A673 (cell line): ENCODE measurements around the gene IL1R1. TPM values are rescaled to one million over a fixed set of nuclear protein-coding genes. Genes with fewer than 3 reads are reported as not detected.

ENCODE experiments used
- BruUV-seq: library from RNA; stranded (reverse); fragments of 400-500 nt; replicated peaks from 2 replicates; lab custom pipeline; 2021; lab: Mats Ljungman, UMichigan
- CTCF ChIA-PET: fragments of 300-600 bp; sonication (Branson Sonifier 250); formaldehyde crosslinking; loops from one replicate; lab custom pipeline; 2022; ENCODE audit warnings: antibody characterized with exemption; lab: Charles Lee
- POLR2A ChIA-PET: fragments of 300-600 bp; sonication (Branson Sonifier 250); formaldehyde crosslinking; loops from one replicate; lab custom pipeline; 2022; ENCODE audit warnings: antibody characterized with exemption; ENCODE audit not compliant: low non-redundant PET; lab: Charles Lee
- DNase-seq: peaks from one replicate; pipeline ENCODE4 v3.0.0-alpha.2; 2015; ENCODE audit warnings: low spot score
- H3K27ac ChIP-seq: fragments of 200-600 bp; sonication (generic); 2 replicates; pipeline ENCODE4 v1.5.1; 2016; ENCODE audit warnings: mixed run types, low read depth, mild to moderate bottlenecking, mixed read lengths, antibody characterized with exemption, low read length; ENCODE audit not compliant: poor library complexity, severe bottlenecking
- H3K27me3 ChIP-seq: fragments of 200-600 bp; sonication (generic); replicated peaks from 2 replicates; pipeline ENCODE4 v1.6.1; 2017; ENCODE audit warnings: mixed run types, low read depth, mild to moderate bottlenecking, mixed read lengths, antibody characterized with exemption, low read length; ENCODE audit not compliant: insufficient read depth, poor library complexity
- H3K36me3 ChIP-seq: fragments of 200-600 bp; sonication (generic); 2 replicates; pipeline ENCODE4 v1.6.1; 2016; ENCODE audit warnings: mixed run types, mild to moderate bottlenecking, mixed read lengths, antibody characterized with exemption, low read length; ENCODE audit not compliant: insufficient read depth, poor library complexity, severe bottlenecking
- H3K4me1 ChIP-seq: fragments of 200-600 bp; sonication (generic); 2 replicates; pipeline ENCODE4 v1.6.1; 2017; ENCODE audit warnings: mixed run types, mild to moderate bottlenecking, mixed read lengths, antibody characterized with exemption, low read length; ENCODE audit not compliant: insufficient read depth, poor library complexity, severe bottlenecking
- H3K4me3 ChIP-seq: fragments of 200-600 bp; sonication (generic); 2 replicates; pipeline ENCODE4 v1.5.1; 2016; ENCODE audit warnings: low read depth, mixed run types, mild to moderate bottlenecking, mixed read lengths, low read length; ENCODE audit not compliant: poor library complexity, severe bottlenecking
- H3K9me3 ChIP-seq: fragments of 200-600 bp; sonication (generic); 2 replicates; pipeline ENCODE4 v1.6.1; 2016; ENCODE audit warnings: mixed run types, low read depth, mild to moderate bottlenecking, mixed read lengths, antibody characterized with exemption, low read length; ENCODE audit not compliant: poor library complexity, severe bottlenecking
- EZH2 ChIP-seq: fragments of 200-600 bp; sonication (generic); IDR thresholded peaks from 2 replicates; pipeline ENCODE4 v1.6.1; 2017; ENCODE audit warnings: borderline replicate concordance, low read depth, mild to moderate bottlenecking, mixed read lengths, antibody characterized with exemption, low read length; ENCODE audit not compliant: poor library complexity, severe bottlenecking
- intact Hi-C: fragments of 100-400 bp; cut with micrococcal nuclease; formaldehyde crosslinking; loops from one replicate; pipeline ENCODE4 v1.10.0; 2022; ENCODE audit not compliant: unreplicated experiment
- total RNA-seq: library from RNA; stranded (reverse); gene quantifications from 2 replicates; pipeline ENCODE4 v1.2.3, GENCODE V29; 2021
- TF ChIP-seq, protein P1 (sequence below): fragments of 300-800, 200-600 bp; sonication (generic); conservative IDR thresholded peaks from 2 replicates; pipeline ENCODE4 v1.5.1; 2017; ENCODE audit warnings: low read depth, mild to moderate bottlenecking, antibody characterized with exemption, low read length, moderate library complexity, mixed read lengths

IL1R1 gene
- total RNA-seq, 1 experiment from 2014 or later = 0.45 TPM

DNA sequence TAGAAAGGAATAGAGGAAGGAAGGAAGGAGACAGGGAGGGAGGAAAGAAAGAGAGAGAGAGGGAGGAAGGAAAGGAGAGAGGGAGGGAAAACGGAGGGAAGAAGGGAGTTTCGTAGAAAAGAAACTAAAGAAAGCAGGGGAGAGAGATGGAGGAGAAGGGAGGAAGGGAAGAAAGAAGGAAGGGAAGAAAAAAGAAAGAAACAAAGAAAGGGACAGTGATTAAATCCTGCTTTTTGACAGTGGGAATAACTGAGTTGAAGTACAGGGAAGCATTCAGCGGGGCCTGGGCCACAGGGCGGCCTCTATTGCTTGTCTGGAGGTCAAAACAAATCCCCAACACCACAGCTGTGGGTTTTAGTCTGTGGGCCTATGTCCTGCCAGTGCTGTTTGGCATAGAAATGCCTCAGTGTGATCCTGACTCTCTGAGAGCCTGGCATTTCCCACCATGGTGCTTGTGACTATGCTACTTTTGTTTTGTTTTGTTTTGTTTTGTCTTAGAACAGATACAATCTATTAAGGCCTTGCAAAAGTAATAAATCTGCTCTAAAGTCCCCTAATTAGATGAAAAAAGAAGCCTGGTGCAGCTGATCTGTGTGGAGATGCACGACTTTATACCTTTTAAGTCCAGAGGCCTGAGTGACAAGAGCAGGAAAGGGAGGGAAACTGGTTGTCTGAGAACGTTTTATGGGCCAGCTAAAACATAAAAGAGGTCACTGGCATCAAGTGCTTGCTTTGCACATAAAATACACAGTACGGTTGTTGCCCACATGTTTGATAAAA is 84.3 kb downstream of the IL1R1 start:
- Histone ChIP-seq H3K9me3 (no peaks in the 10 kb centered on the region), H3K27me3 (no peaks in the 10 kb centered on the region), H3K27ac (peak overlapping the region; percentile 65), H3K4me3 (no peak overlapping the region), H3K4me1 (peaks cover 17% of the 10 kb centered on the region), H3K36me3 (no peaks in the 10 kb centered on the region)
- no TSS peak for BruUV-seq
- TF ChIP-seq, protein P1, sequence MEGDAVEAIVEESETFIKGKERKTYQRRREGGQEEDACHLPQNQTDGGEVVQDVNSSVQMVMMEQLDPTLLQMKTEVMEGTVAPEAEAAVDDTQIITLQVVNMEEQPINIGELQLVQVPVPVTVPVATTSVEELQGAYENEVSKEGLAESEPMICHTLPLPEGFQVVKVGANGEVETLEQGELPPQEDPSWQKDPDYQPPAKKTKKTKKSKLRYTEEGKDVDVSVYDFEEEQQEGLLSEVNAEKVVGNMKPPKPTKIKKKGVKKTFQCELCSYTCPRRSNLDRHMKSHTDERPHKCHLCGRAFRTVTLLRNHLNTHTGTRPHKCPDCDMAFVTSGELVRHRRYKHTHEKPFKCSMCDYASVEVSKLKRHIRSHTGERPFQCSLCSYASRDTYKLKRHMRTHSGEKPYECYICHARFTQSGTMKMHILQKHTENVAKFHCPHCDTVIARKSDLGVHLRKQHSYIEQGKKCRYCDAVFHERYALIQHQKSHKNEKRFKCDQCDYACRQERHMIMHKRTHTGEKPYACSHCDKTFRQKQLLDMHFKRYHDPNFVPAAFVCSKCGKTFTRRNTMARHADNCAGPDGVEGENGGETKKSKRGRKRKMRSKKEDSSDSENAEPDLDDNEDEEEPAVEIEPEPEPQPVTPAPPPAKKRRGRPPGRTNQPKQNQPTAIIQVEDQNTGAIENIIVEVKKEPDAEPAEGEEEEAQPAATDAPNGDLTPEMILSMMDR = no peak
- no peak for TF ChIP-seq EZH2
- intact Hi-C loops = no loop called here
- POLR2A ChIA-PET = no interaction called here
- DNase-seq = no peak
- CTCF ChIA-PET = no interaction called here

DNA sequence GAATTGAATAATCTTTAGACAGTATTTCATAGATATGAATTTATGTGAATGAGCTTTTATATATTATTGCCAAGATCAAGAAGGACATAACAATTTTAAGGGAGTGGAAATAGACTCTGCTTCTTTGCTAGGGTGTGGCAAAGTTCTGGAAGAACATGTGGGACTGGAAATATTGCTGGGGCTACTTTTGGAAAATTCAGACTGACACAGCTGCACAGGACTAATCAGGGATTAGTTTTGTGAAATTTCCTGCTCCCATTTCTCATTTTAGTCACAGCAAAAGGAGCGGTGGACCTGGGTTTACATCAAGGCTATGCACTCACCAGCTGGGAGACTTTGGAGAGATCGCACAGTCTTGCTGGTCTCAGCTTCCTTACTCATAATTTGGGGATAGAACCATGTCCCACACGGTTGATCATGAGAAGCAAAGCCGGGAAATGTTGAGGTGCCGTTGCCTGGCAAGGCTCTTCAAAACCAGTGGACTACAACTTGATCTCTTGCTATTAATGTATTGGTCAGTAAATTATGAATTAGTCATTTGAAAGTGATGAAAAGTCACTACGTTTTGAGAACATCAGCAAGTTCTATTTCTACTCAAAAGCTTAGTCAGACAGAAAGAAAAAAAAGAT is 86.7 kb downstream of the IL1R1 start:
- no peaks in the 10 kb centered on the region for H3K36me3 ChIP-seq
- H3K4me1 ChIP-seq = peaks cover 17% of the 10 kb centered on the region
- no peaks in the 10 kb centered on the region for H3K9me3 ChIP-seq
- BruUV-seq = no TSS peak
- POLR2A ChIA-PET = no interaction called here
- H3K27ac ChIP-seq = no peak overlapping the region
- no peak for DNase-seq
- CTCF ChIA-PET = no interaction called here
- intact Hi-C loops = no loop called here
- no peaks in the 10 kb centered on the region for H3K27me3 ChIP-seq
- no peak overlapping the region for H3K4me3 ChIP-seq
- TF ChIP-seq, protein P1 = no peak
- TF ChIP-seq EZH2 = no peak

Other genes starting within 250 kb of the IL1R1 start
- gene IL1R2, start 150.8 kb upstream of the IL1R1 start, total RNA-seq = not detected in 2 replicates
- gene IL1RL2, start 44.3 kb downstream of the IL1R1 start, total RNA-seq = not detected in 2 replicates
- gene IL1RL1, start 168.8 kb downstream of the IL1R1 start, total RNA-seq = not detected in 2 replicates
- not detected in 2 replicates for gene IL18R1, start 213.1 kb downstream of the IL1R1 start, total RNA-seq